GM18511 (cell line): Measurements from ENCODE around the gene DNAH11.
"Not testable (repeated sequence)": the region's sequence is repeated elsewhere in the genome, so short reads cannot be mapped to it uniquely, and the experiment has no call there.

Experiments used
- ATAC-seq: cut with Tn5 transposase; IDR thresholded peaks from one replicate; pipeline ENCODE4 v1.9.1; 2021; ENCODE audit warnings: mild to moderate bottlenecking, moderate library complexity; ENCODE audit not compliant: unreplicated experiment

Gene DNAH11

GRCh38 chr7:21916176-21916575 lies 373.3 kb downstream of the DNAH11 start:
- ATAC-seq, result no peak

GRCh38 chr7:21916629-21917028 lies 373.8 kb downstream of the DNAH11 start:
- no peak for ATAC-seq

GRCh38 chr7:21918216-21918615 lies 375.4 kb downstream of the DNAH11 start:
- no peak for ATAC-seq

- ATAC-seq, result no peak
Measured at GRCh38 chr7:21920936-21921335, 378.1 kb downstream of the DNAH11 start.

GRCh38 chr7:21922605-21923004 lies 379.8 kb downstream of the DNAH11 start:
- ATAC-seq, result no peak

- no peak for ATAC-seq
Measured at GRCh38 chr7:21923658-21924057, 380.8 kb downstream of the DNAH11 start.

- no peak for ATAC-seq
Measured at GRCh38 chr7:21926448-21926847, 383.6 kb downstream of the DNAH11 start.

- no peak for ATAC-seq
Measured at GRCh38 chr7:21927693-21928092, 384.9 kb downstream of the DNAH11 start.

- not testable (repeated sequence) for ATAC-seq
Measured at GRCh38 chr7:21933293-21933692, 390.5 kb downstream of the DNAH11 start.

GRCh38 chr7:21934808-21935207 lies 392.0 kb downstream of the DNAH11 start:
- no peak for ATAC-seq

GRCh38 chr7:21938463-21938862 lies 395.6 kb downstream of the DNAH11 start:
- ATAC-seq, result no peak

GRCh38 chr7:21939136-21939857 lies 396.5 kb downstream of the DNAH11 start:
- peak; percentile 81 for ATAC-seq

- no peak for ATAC-seq
Measured at GRCh38 chr7:21939858-21940372, 397.1 kb downstream of the DNAH11 start.

- no peak for ATAC-seq
Measured at GRCh38 chr7:21941611-21942141, 398.8 kb downstream of the DNAH11 start.

- no peak for ATAC-seq
Measured at GRCh38 chr7:21942955-21943354, 400.1 kb downstream of the DNAH11 start.

- ATAC-seq, result no peak
Measured at GRCh38 chr7:21943436-21943835, 400.6 kb downstream of the DNAH11 start.

- no peak for ATAC-seq
Measured at GRCh38 chr7:21944616-21945453, 402.0 kb downstream of the DNAH11 start.

GRCh38 chr7:21945454-21946221 lies 402.8 kb downstream of the DNAH11 start, which contains the start of gene CDCA7L:
Gene CDCA7L, minus strand, starts transcription at chr7:21945899. Its CDS starts 95 bp downstream, at chr7:21945804.
- ATAC-seq, result peak; percentile 86

GRCh38 chr7:21946222-21946709 lies 403.4 kb downstream of the DNAH11 start:
- no peak for ATAC-seq

- ATAC-seq, result no peak
Measured at GRCh38 chr7:21947056-21947455, 404.2 kb downstream of the DNAH11 start.

GRCh38 chr7:21947946-21948345 lies 405.1 kb downstream of the DNAH11 start:
- no peak for ATAC-seq
